Ammon's horn (tissue), 1 donor: ENCODE results near the gene BACE2.

Source experiments
- DNase-seq: peaks from one replicate; pipeline ENCODE4 v3.0.0-alpha.2; 2016; ENCODE audit warnings: low spot score

The BACE2 gene

GRCh38 chr21:41167348-41168342 lies at the start of gene BACE2:
Gene BACE2, plus strand, starts transcription at chr21:41168160. Its CDS starts 104 bp downstream, at chr21:41168264.
- DNase-seq: peak; percentile 65

GRCh38 chr21:41119901-41120300 lies 48.1 kb upstream of the BACE2 start:
- DNase-seq: no peak

- no peak for DNase-seq
These were observed 47.0 kb upstream of the BACE2 start for GRCh38 chr21:41120997-41121396.

DNA sequence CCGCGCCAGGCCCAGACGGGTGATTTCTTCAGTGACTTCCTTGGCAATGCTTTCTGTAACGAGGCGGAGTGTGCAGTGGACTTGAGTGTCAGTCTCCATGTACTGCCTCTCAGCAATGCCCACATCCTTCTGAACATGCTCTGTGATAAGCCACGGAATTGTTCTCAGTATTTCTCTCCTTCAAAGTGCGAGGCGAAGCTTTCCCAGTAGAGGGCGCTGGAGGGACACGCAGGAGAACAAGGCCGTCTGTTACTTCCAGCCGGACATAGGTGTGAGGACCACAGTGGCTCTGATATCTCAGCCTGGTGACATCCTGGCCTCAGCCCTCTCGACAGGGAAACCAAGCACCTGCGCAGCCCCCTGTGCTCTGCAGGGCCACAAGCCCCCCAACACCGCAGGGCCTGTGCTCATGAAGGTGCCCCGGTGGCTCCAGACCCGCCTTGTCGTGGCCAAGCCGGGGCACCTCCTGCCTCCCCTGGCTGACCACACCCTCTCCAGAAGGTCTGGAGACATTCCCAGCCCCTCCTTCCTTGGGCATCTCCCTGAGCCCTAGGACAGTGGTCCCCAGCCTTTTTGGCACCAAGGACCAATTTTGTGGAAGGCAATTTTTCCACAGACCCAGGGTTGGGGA lies 46.1 kb upstream of the BACE2 start:
- DNase-seq: peak; percentile 86

DNA sequence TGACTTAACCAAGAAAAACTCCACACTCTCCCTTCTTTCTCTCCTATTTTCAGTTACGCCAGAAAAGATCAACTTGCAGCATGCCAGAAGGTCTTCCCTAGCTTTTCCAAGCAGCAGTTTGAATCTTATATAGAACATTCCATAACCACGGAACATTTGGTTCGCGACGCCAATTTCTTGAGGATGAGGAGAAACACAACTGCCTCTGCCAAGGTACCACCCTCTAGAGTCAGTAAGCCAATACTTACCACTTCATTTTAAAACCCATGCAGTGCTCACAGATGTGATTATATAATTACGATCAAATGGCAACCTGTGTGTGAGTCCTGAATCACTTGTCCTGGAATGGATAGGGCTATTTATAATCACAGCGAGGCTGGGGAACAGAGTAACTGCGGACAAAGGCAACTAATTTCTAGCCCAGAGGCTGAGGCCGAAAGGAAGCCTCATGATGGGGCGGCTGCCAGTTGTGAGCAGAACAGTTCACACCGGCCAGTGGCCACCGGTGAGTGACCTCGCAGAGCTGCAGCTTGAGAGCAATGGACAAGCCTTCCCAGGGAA lies 43.2 kb upstream of the BACE2 start:
- DNase-seq: no peak

DNA sequence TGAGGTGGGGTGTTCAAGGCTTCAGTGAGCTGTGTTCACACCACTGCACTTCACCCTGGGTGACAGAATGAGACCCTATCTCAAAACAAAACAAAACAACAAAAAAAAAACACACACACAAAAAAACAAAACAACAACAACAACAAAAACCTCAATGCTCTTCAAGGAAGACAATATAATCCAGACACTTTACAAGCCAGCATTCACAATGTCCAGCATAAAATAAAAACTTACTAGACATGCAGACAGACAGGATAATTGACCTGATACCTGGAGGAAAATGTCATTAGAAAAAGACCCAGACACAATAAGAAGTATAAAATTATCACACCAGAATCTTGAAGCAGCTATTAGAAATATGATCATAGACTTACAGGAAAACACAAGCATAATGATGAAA lies 39.0 kb upstream of the BACE2 start:
- no peak for DNase-seq

GRCh38 chr21:41130883-41131282 lies 37.1 kb upstream of the BACE2 start:
- DNase-seq: no peak

DNA sequence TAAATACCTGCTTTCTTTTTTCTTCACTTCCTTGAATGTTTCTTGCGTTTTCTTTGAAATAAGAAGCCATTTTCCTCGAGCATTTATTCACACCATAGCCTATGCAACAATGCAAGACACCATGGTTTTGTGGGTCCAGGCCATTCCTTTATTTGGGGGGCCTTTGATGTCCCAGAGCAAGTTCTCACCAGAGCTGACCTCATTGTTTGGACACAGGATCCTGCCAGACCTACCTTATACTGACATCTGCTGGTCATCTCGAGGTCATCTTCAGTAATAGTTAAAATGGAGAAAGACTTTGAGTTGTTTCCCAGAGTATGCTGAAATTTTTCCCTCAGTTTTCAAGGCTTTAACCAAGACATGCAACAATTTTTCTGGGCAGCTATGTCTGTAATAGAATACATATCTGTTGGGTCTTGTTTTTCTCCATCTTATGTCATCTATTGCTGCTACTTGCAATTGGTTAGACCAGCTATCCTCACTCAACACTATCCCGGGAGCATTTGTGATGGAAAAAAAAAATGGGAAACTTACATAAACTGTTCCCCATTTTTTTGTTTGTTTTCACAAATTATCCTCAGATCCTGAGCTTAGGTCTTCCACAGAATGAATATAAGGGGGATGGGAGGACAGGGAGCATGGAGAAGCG lies 34.0 kb upstream of the BACE2 start:
- DNase-seq: peak; percentile 49

DNA sequence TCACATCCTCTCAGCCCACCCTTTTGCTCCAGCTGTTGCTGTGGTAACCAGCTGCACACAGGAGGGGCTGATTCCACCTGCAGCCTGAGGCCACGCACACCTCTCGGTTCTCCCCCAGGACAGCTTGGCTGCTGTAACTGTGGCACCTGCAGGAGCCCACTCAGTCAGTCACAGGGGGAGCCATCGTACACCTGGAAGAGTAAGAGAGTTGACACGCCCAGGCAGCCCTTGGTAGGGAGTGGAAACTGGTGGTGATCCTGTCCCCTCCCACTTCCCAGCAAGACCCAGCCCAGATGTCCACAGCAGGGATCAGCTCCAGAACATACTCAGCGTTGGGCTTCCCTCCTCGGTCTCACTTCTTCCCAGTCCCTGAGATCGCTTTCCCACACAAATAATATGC lies 32.2 kb upstream of the BACE2 start:
- DNase-seq: no peak

GRCh38 chr21:41136286-41136685 lies 31.7 kb upstream of the BACE2 start:
- no peak for DNase-seq

DNA sequence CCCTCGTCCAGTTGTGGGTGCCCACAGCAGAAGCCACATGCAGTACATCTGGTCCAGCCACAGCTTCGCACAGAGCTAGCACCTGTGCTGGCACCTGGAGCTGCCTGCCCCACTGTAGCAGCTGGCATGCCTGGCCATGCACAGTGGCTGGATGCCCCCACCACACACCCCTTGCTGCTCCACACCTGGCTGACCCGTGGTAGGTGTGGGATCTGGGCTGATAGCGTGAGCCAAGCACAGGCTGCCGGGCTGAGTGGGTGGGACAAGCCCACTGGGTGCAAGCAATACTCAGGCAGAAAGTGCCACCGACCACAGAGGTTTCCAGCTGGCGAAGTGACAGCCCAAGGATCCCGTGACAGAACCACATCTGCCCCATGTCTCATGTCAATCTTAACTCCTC lies 30.6 kb upstream of the BACE2 start:
- DNase-seq: no peak

DNA sequence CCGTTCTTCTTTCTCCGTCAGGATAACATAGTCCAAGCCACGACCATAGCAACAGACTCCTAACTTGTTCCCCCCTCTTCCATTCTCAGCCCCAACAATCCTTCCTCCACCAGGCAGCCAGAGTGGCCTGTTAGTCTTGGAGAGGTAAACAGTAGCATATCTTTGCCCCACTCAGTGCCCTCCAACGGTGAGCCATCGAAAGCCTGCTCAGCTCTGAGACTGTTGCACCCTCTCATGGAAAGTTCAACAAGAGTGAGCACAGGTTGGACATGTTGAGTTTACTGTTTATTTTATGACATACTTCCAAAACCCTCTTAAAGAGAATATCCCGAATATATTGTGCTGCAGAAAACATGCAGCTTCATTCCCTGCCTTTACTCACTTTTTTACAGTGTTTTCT lies 30.1 kb upstream of the BACE2 start:
- no peak for DNase-seq

DNA sequence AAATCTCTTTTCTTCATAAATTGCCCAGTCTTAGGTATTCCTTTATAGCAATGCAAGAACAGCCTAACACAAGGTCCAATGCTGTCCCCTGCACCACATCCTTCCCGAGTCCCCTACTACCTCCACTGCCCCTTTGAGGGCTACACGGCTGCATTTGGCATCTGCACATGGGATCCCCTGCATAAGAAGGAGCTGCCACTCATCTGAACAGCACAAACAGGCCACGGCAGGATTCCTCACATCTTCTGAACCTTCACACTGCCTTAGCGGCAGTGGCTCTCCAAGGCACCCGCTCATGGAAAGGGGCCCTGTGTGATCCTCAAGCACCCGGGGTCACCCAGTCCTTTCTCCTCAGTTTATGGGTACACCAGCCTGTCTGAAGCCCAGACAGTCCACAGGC lies 29.2 kb upstream of the BACE2 start:
- no peak for DNase-seq

DNA sequence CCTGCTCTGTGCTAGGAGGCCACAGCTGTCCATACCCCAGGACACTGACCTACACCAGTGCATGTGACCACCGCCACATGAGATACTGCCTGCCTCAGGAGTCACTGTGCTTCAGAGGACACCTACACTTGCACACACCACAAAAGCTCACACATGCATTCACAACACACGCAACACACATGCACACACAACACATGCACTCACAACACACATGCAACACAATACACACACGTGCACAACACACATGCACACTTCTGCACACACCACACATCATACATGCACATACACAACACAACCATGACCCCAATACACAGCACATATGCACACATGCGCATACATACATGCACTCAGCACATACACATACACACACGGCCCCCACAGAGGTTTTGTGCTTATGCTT lies 28.7 kb upstream of the BACE2 start:
- no peak for DNase-seq

DNA sequence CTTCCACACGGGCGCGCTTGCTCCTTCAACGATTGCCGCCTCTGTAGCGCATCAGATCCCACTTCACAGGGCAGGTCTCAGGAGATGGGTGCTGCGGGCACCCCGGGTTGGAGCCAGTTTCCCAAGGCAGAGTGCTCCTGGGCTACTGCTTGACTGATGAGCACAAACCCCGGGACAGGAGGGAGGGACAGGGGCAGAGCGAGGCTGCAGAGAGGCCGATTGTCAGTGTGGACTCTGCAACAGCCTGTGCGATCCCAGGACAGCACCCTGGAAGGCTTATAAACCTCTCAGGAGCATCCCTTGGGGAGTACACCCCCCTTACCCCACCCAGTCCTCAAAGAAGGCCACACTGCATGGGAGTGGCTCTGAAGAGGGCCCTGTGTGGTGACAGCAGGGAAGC lies 28.0 kb upstream of the BACE2 start:
- DNase-seq: no peak

GRCh38 chr21:41141031-41141457 lies 26.9 kb upstream of the BACE2 start:
- DNase-seq: no peak

- DNase-seq: peak; percentile 57
These were observed 25.7 kb upstream of the BACE2 start for GRCh38 chr21:41142051-41142795.

DNA sequence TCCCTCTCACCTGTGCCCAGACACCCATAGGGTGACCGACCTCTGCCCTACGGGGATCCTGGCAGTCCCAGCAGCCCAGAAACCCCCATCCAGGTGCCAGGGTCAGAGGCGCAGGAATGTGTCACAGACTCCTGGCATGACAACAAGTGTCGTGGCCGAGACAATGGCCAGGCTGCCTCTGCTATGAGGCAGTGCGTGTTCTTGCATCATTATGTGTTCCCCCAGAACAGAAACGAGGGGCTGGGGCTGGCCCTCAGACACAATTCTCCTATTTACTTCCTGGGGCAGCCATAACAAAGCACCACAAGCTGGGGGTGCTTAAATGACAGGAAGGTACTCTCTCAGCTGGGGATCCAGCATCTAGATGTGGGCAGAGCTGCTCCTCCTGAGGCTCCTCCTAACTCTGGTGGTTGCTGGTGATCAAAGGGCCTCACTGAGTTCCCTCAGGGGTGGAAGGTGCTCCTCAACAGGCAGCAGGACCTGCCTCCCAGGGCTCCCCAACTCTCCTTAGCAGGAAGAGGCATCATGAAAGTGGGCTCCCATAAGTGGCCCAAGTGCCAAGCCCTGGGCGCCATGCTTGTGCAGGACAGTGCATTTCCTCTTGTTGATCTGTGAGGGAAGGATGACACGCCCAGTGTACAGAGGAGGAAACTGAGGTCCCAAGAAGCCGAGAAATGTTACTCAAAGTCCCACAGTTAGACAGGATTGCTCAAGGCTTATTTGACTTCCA lies 24.2 kb upstream of the BACE2 start:
- DNase-seq: no peak

- no peak for DNase-seq
These were observed 20.6 kb upstream of the BACE2 start for GRCh38 chr21:41147096-41147978.

GRCh38 chr21:41147979-41148355 lies 20.0 kb upstream of the BACE2 start:
- no peak for DNase-seq
